ENCODE data around the gene ST6GALNAC5.
"Not testable (repeated sequence)": the region's sequence is repeated elsewhere in the genome, so short reads cannot be mapped to it uniquely, and the experiment has no call there.

The ST6GALNAC5 gene

DNA sequence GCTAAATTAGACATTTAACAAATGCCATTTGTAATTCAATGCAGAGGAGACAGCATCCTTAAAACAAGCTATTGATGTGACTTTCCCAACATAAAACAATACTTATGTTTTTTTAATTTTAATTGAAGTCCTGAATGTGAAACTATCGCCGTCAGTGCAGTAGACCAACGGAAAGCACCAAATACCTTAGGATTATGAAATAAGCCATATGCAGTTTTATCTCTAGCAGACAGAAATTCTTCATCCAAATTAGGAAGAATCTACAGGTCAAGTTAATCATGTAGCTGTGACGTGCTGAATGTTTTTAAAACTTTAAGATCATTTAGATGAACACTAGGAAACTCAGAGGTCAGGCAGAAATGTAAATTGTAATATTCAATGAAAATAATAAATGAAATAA is 714 bp upstream of the ST6GALNAC5 start:
- Histone ChIP-seq H3K9me3 (ENCODE audit: control insufficient read depth in 2 of 2, low read length in 2 of 2) (no peaks in the 10 kb centered on the region), H3K4me3 (ENCODE audit: low read length in 2 of 2) (peak overlapping the region in 1 of 2 donors; percentile 83), H3K36me3 (ENCODE audit: control insufficient read depth in 2 of 2, insufficient read depth in 2 of 2, low read length in 2 of 2) (no peaks in the 10 kb centered on the region), H3K4me1 (ENCODE audit: control insufficient read depth, insufficient read depth, low read length) (peaks cover 21% of the 10 kb centered on the region), H3K27me3 (ENCODE audit: control insufficient read depth in 1 of 2, insufficient read depth in 2 of 2, low read length in 2 of 2) (no peaks in the 10 kb centered on the region), H3K27ac (ENCODE audit: low read length) (no peak overlapping the region), H3K9ac (ENCODE audit: low read length in 2 of 2) (no peak overlapping the region)

DNA sequence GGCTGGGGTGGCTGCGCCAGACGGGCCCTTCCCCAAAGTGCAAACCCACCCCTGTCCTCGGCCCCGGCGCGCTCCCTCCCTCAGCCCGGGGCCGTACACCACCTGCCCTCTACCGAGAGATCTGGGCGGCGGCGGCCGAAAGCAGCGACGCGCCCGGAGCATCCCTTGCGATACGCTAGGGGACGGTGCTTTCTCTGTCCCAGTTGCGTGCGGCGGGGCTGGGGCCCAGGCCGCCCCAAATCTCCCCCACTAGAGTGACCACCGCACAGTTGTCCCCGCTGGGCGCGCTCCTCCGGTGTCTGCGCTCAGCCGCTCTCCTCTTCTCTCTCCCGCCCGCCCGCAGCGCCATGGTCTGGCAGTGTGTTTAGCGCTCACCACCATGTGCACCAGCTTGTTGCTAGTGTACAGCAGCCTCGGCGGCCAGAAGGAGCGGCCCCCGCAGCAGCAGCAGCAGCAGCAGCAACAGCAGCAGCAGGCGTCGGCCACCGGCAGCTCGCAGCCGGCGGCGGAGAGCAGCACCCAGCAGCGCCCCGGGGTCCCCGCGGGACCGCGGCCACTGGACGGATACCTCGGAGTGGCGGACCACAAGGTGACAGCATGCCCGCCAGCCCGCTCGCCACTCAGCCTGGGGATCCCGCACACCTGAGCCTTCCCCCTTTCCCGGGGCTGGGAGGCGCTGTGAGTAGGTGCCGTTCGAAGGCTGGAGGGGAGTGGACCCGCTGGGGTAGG is 1.0 kb downstream of the ST6GALNAC5 start:
- H3K27ac ChIP-seq (ENCODE audit: low read length): peak overlapping the region; percentile 77
- no peaks in the 10 kb centered on the region for H3K27me3 ChIP-seq (ENCODE audit: control insufficient read depth in 1 of 2, insufficient read depth in 2 of 2, low read length in 2 of 2)
- H3K4me1 ChIP-seq (ENCODE audit: control insufficient read depth, insufficient read depth, low read length): peaks cover 21% of the 10 kb centered on the region

DNA sequence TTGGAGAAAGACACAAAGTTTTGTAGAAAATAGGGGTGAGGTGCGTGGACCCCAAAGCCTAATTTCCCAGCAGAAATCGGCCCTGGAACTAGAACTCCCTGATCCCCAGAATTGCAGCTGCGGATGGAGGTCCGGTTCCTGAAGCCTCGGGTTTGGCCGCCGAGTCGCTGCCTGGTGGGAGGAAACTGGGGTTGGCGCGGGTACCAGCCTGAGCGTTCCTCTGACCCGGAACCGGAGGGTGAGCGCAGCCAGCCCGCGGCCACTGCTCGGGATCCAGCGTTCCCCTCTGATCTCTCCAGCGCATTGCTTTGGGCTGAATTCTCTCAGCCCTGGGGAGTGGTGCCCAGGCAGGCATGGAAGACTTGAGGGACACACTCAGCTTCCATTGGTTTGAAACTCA is 1.6 kb downstream of the ST6GALNAC5 start:
- no peaks in the 10 kb centered on the region for H3K27me3 ChIP-seq (ENCODE audit: control insufficient read depth in 1 of 2, insufficient read depth in 2 of 2, low read length in 2 of 2)
- H3K36me3 ChIP-seq (ENCODE audit: control insufficient read depth in 2 of 2, insufficient read depth in 2 of 2, low read length in 2 of 2): no peaks in the 10 kb centered on the region
- H3K9me3 ChIP-seq (ENCODE audit: control insufficient read depth in 2 of 2, low read length in 2 of 2): no peaks in the 10 kb centered on the region
- peak overlapping the region in 1 of 2 donors; percentile 47 for H3K9ac ChIP-seq (ENCODE audit: low read length in 2 of 2)
- H3K27ac ChIP-seq (ENCODE audit: low read length): no peak overlapping the region
- peak overlapping the region; percentile 76 to 83 for H3K4me3 ChIP-seq (ENCODE audit: low read length in 2 of 2)
- peaks cover 21% of the 10 kb centered on the region for H3K4me1 ChIP-seq (ENCODE audit: control insufficient read depth, insufficient read depth, low read length)

More for the DNA sequence above, 1.0 kb downstream of the ST6GALNAC5 start:
- H3K36me3 ChIP-seq (ENCODE audit: control insufficient read depth in 2 of 2, insufficient read depth in 2 of 2, low read length in 2 of 2): no peaks in the 10 kb centered on the region
- H3K9me3 ChIP-seq (ENCODE audit: control insufficient read depth in 2 of 2, low read length in 2 of 2): no peaks in the 10 kb centered on the region
- H3K4me3 ChIP-seq (ENCODE audit: low read length in 2 of 2): peak overlapping the region; percentile 76 to 83
- peak overlapping the region; percentile 47 to 67 for H3K9ac ChIP-seq (ENCODE audit: low read length in 2 of 2)

DNA sequence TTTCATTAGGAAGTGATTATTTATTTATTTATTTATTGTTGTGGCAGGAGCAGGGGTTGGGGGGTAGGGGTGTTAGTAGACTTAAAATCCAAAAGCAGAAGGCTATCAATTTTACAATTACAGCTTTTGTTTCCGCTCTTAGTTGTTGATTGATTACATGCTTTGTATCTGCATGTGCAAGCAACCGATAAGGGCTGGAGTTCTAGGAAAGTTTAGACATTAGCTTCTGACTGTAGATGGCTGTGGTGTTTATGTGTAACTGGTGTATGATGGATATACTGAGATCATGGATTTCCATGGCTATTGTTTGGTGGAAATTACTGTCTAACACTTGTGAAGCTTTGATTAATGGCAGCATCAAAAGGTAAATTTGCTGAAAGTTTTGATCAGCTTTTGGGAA is 2.8 kb downstream of the ST6GALNAC5 start:
- Histone ChIP-seq H3K27ac (ENCODE audit: low read length) (no peak overlapping the region), H3K9me3 (ENCODE audit: control insufficient read depth in 2 of 2, low read length in 2 of 2) (no peaks in the 10 kb centered on the region), H3K4me3 (ENCODE audit: low read length in 2 of 2) (peak overlapping the region in 1 of 2 donors; percentile 83), H3K36me3 (ENCODE audit: control insufficient read depth in 2 of 2, insufficient read depth in 2 of 2, low read length in 2 of 2) (no peaks in the 10 kb centered on the region), H3K9ac (ENCODE audit: low read length in 2 of 2) (no peak overlapping the region), H3K27me3 (ENCODE audit: control insufficient read depth in 1 of 2, insufficient read depth in 2 of 2, low read length in 2 of 2) (no peaks in the 10 kb centered on the region), H3K4me1 (ENCODE audit: control insufficient read depth, insufficient read depth, low read length) (peaks cover 21% of the 10 kb centered on the region)

DNA sequence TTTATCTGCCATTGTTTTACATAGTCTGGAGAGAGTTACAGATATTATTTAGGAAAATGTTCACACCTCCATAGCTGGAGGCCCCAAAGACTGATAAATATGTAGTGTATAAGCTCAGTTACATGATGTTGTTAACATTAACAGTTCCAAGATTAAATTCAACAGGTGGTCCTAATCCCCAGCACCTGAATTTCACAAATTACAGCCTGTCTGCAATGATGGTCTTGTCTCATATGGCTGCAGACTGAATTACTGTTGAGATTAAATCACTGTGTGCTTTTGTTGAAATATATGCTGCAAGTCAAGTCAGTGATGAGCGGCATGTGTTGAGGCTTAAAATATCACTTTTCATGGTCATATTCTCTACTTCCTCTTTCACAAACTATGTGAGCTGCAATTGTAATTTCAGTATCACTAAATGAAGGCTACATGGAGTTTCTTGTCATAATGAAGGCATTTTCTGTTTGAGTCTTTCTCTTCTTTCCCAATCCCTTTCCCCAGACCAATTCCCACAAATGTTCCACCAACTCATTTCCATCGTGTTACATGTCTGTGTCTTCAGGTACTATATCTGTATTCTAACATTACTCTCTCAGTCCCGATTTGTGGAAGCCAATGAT is 4.2 kb downstream of the ST6GALNAC5 start:
- Histone ChIP-seq H3K36me3 (ENCODE audit: control insufficient read depth in 2 of 2, insufficient read depth in 2 of 2, low read length in 2 of 2) (peaks cover 0 to 3% of the 10 kb centered on the region in 2 donors), H3K4me3 (ENCODE audit: low read length in 2 of 2) (no peak overlapping the region), H3K27me3 (ENCODE audit: control insufficient read depth in 1 of 2, insufficient read depth in 2 of 2, low read length in 2 of 2) (no peaks in the 10 kb centered on the region), H3K9ac (ENCODE audit: low read length in 2 of 2) (no peak overlapping the region), H3K27ac (ENCODE audit: low read length) (no peak overlapping the region), H3K9me3 (ENCODE audit: control insufficient read depth in 2 of 2, low read length in 2 of 2) (no peaks in the 10 kb centered on the region), H3K4me1 (ENCODE audit: control insufficient read depth, insufficient read depth, low read length) (peaks cover 14% of the 10 kb centered on the region)

DNA sequence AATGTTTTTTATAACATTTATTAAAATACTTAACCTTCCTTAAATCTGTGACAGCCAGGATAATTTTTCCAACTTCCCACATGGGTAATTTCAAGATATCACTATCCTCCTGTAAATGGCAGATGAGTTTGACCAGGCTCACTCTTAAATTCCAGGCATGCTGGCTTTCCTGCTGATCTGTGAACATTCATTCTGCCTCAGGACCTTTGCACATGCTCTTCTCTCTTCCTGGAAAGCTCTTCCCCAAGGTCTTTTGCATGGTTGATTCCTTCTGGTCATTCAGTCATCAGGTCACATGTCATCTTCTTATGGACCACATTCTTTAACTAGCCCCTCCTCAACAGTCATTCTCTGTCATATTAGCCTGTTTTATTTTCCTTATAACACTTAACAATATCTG is 5.7 kb downstream of the ST6GALNAC5 start:
- H3K27me3 ChIP-seq (ENCODE audit: control insufficient read depth in 1 of 2, insufficient read depth in 2 of 2, low read length in 2 of 2): no peaks in the 10 kb centered on the region
- no peak overlapping the region for H3K27ac ChIP-seq (ENCODE audit: low read length)
- peaks cover 7% of the 10 kb centered on the region for H3K4me1 ChIP-seq (ENCODE audit: control insufficient read depth, insufficient read depth, low read length)
- H3K4me3 ChIP-seq (ENCODE audit: low read length in 2 of 2): no peak overlapping the region
- no peak overlapping the region for H3K9ac ChIP-seq (ENCODE audit: low read length in 2 of 2)
- H3K9me3 ChIP-seq (ENCODE audit: control insufficient read depth in 2 of 2, low read length in 2 of 2): no peaks in the 10 kb centered on the region
- peaks cover 0 to 3% of the 10 kb centered on the region in 2 donors for H3K36me3 ChIP-seq (ENCODE audit: control insufficient read depth in 2 of 2, insufficient read depth in 2 of 2, low read length in 2 of 2)

DNA sequence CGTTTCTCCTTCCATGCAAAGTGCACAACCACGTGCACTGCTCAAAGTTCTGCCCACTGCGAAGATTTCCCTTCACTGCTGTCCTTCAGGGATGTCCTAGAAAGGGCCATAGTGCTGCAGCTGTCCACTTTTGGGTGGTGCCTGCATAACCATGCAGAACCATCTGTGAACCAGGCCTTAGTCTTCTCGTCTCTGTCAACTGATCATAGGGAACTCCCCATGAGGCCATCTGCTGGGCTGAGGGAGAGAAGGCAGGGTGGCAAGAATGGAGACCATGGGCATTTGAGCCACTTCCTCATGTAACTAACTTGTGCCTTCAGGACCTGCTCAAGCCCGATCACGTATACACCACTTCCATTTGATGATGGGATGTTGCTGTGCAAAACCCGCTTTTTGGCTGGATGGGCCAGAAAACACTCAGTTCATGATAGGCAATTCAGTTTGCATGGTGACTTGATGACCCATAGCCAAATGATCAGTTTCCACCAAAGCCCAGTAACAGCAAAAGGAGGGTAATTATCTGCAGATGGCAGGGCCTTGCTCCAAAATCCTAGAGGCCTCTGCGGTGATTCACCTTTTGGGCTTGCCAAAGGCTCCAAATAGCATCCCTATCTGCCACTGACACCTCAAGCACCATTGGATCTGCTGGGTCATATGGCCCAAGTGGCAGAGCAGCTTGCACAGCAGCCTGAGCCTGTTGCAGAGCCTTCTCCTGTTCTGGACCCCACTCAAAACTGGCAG is 9.5 kb downstream of the ST6GALNAC5 start:
- Histone ChIP-seq H3K4me1 (ENCODE audit: control insufficient read depth, insufficient read depth, low read length) (no peaks in the 10 kb centered on the region), H3K36me3 (ENCODE audit: control insufficient read depth in 2 of 2, insufficient read depth in 2 of 2, low read length in 2 of 2) (peaks cover 0 to 3% of the 10 kb centered on the region in 2 donors), H3K27ac (ENCODE audit: low read length) (no peak overlapping the region), H3K27me3 (ENCODE audit: control insufficient read depth in 1 of 2, insufficient read depth in 2 of 2, low read length in 2 of 2) (no peaks in the 10 kb centered on the region), H3K4me3 (ENCODE audit: low read length in 2 of 2) (no peak overlapping the region), H3K9me3 (ENCODE audit: control insufficient read depth in 2 of 2, low read length in 2 of 2) (no peaks in the 10 kb centered on the region), H3K9ac (ENCODE audit: low read length in 2 of 2) (no peak overlapping the region)

DNA sequence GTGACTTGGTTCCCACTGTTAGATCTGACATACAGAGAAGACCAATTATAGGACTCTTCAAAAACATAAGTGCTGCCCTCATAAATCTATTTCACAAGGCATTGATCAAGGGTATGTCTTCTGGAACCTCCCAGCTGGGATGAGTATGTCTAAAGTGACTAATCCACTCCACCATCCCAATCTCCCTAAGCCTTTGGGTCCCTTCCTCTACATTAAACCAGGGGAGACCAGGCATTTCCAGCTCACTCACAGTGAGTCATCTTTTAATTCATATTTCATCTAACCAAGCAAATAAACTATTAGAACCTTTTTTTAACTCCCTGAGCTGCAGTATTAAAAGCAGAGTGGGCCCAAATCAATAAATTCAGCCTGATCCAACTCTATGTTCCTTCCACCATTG is 11.7 kb downstream of the ST6GALNAC5 start:
- H3K27ac ChIP-seq (ENCODE audit: low read length); H3K36me3 ChIP-seq (ENCODE audit: control insufficient read depth in 2 of 2, insufficient read depth in 2 of 2, low read length in 2 of 2); H3K4me3 ChIP-seq (ENCODE audit: low read length in 2 of 2); H3K27me3 ChIP-seq (ENCODE audit: control insufficient read depth in 1 of 2, insufficient read depth in 2 of 2, low read length in 2 of 2); H3K4me1 ChIP-seq (ENCODE audit: control insufficient read depth, insufficient read depth, low read length); H3K9me3 ChIP-seq (ENCODE audit: control insufficient read depth in 2 of 2, low read length in 2 of 2); H3K9ac ChIP-seq (ENCODE audit: low read length in 2 of 2): not testable (repeated sequence)

DNA sequence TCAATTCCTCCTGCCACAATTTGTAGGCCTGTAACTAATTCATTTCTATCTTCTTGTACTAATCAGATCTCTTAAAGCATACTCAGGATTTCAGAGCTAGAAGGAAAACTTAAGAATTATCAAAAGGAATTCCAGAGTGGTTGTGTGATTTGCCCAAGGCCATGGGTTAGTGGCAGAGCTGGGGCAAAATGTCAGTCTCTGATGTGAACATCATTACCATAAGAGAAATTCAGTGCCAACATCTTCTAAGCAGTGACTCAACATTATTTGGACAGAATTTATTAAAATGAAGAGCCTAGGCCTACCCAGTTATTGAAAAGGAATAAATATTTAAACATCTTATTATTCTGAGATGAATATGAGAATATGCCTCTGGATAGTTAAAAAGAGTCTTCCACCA is 14.5 kb downstream of the ST6GALNAC5 start:
- Histone ChIP-seq H3K9me3 (ENCODE audit: control insufficient read depth in 2 of 2, low read length in 2 of 2) (peaks cover 0 to under 1% of the 10 kb centered on the region in 2 donors), H3K36me3 (ENCODE audit: control insufficient read depth in 2 of 2, insufficient read depth in 2 of 2, low read length in 2 of 2) (no peaks in the 10 kb centered on the region), H3K4me1 (ENCODE audit: control insufficient read depth, insufficient read depth, low read length) (no peaks in the 10 kb centered on the region), H3K9ac (ENCODE audit: low read length in 2 of 2) (no peak overlapping the region), H3K27me3 (ENCODE audit: control insufficient read depth in 1 of 2, insufficient read depth in 2 of 2, low read length in 2 of 2) (no peaks in the 10 kb centered on the region), H3K4me3 (ENCODE audit: low read length in 2 of 2) (no peak overlapping the region), H3K27ac (ENCODE audit: low read length) (no peak overlapping the region)

DNA sequence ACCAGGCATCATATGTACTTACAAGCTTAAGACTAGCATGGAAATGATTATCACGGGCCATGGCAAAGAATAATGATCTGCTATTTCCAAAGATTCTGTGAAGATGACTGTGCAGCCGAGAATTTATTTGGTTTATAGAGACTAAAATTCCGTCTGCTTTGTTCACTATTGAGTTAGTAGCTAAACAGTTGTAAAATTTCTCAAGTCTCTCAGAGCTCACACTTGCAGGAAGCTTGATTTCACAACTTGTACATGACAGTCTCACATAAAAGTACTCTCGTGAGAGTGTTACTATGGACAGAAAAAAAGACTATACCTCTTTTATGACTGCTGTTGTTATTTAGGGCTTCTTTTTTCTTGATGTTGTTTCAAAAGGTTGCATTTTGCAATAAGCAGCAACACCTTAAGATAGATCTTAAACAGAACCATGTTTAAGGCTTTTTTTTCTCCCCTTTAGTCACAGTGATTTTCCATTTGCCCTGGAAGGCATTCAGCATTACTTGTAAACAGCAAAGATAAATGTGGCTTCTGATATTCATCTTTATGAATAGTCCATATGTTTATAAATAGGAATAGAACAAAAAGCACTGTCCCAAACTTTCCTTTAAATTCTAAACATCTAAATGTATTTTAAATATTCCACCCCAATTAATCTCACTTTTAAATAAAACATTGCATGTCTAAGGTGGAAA is 24.8 kb downstream of the ST6GALNAC5 start:
- H3K27ac ChIP-seq (ENCODE audit: low read length): no peak overlapping the region
- H3K9ac ChIP-seq (ENCODE audit: low read length in 2 of 2): peak overlapping the region in 1 of 2 donors; percentile 24
- H3K9me3 ChIP-seq (ENCODE audit: control insufficient read depth in 2 of 2, low read length in 2 of 2): no peaks in the 10 kb centered on the region
- H3K27me3 ChIP-seq (ENCODE audit: control insufficient read depth in 1 of 2, insufficient read depth in 2 of 2, low read length in 2 of 2): no peaks in the 10 kb centered on the region
- no peaks in the 10 kb centered on the region for H3K36me3 ChIP-seq (ENCODE audit: control insufficient read depth in 2 of 2, insufficient read depth in 2 of 2, low read length in 2 of 2)
- H3K4me3 ChIP-seq (ENCODE audit: low read length in 2 of 2): no peak overlapping the region
- peaks cover 6% of the 10 kb centered on the region for H3K4me1 ChIP-seq (ENCODE audit: control insufficient read depth, insufficient read depth, low read length)
